GM21390 (cell line): Measurements from ENCODE around the gene C5orf22.
A peak's percentile ranks its signal among the peaks of the same experiment; 100 is the strongest.
"Not testable (repeated sequence)": the region's sequence is repeated elsewhere in the genome, so short reads cannot be mapped to it uniquely, and the experiment has no call there.

Source experiments
- ATAC-seq: cut with Tn5 transposase; IDR thresholded peaks from one replicate; pipeline ENCODE4 v1.9.1; 2021; ENCODE audit not compliant: unreplicated experiment

C5orf22 gene

GRCh38 chr5:31531888-31532547 lies at the start of gene C5orf22, which contains the start of gene DROSHA:
TSS of gene C5orf22 (plus strand) at chr5:31532301. CDS start at chr5:31532393, 92 bp downstream.
TSS of gene DROSHA (minus strand) at chr5:31532093. CDS start at chr5:31529059, 3,034 bp downstream.
- ATAC-seq = peak; percentile 92

DNA sequence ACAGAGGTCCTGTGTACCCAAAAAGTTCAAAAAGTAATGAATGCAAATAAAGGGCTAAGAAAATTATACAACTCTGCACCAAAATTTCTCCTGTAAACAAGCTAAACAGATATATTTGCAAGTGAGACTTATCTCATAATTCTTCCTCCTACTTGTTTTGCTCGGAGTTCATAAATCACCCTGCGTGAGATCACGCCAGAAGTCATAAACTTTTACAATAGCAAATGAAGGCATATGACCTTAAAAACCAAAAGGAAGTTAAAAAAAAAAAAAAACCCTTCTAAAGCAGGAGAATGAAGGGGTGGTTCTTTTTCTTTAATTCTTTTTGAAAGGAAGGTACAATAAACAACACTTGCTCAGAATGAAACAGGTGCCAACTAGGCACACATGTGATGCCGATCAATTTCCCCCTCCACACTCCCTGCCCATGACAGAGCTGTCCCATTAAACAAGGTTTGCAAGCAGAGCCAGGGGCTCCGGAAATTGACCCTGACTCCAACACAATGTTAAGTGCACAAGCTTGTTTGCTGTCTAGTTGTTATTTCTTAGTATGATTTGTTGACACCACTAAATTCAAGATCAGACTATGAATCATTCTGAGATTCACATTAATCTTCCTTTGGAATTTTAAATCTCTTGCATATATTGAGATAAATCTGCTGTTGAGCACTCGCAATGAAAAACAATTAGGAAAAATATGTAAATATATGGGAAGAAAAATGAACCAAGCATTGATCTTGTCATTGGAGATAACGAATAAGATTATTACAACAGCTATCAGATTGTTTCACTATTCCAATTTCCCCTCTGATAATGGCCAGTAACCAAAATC lies 46.5 kb upstream of the C5orf22 start:
- ATAC-seq = no peak

DNA sequence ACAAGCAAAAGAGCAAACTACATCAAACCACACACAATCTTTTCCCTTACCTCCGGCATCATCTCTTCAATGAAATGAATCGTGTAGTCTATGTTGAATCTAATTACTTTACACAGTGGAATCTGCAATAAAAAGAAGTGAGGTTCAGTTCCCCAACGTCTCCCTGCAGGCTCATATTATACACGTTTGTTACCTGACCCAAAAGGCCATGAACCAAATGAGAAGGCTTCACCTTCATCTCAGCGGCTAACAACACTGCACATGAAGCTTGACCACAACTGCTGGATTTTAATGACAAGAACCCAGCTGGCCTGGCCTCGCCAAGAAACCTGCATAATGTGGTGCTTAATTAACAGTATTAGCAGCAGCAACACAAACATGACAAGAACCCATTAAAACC lies 45.7 kb upstream of the C5orf22 start:
- no peak for ATAC-seq

DNA sequence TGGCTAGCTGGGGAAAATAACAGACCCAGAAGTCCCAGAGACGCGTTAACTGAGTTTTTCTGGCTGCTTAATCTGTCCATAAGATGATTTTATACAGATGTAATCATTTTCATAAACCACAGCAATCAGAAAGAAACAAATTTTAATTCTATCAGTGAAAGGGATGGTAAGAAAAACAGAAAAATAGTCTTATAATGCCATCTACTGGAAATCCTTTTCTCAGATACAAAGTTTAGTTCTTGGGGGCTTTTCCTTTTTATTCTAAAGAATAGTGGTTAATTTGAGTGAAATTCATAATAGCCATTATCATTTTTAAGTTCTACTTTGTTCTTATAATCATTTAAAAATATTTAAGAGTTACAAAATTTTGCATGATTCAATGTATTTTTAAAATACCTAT lies 44.6 kb upstream of the C5orf22 start:
- ATAC-seq = no peak

GRCh38 chr5:31492869-31493268 lies 39.2 kb upstream of the C5orf22 start:
- no peak for ATAC-seq

DNA sequence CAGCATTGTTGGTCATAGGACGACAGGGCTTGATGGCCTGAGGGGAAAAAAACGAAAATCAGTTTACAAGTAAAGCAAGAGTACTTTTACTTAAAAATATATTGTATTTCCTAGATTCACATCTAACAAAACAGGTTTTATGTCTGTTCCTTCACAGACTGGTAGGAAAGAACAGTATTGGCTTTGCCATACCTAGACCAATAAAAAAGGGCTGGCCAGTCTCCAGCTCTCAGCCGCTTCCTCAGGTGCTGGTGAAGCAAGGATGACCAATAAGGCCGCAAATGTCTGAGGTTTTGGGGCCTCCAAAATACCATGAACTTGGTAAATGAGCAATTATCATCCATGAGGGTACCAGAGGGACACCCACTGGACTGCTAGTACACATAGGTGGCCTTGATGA lies 36.8 kb upstream of the C5orf22 start:
- no peak for ATAC-seq

DNA sequence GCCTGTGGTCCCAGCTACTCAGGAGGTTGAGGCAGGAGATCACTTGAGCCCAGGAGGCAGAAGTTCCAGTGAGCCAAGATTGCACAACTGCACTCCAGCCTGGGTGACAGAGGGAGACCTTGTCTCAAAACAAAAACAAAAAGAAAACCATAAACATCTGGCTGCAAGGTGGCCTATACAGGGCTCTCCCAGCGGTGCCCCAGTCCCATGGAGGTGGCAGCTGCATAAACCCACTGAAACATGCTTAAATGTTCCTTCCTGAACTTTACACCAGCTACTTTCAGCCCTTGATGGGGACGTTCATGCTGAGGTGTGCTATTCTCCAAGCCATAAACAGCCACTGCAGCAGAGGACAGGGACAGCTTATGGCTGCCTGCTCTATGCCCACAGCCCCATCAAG lies 35.8 kb upstream of the C5orf22 start:
- ATAC-seq = no peak

DNA sequence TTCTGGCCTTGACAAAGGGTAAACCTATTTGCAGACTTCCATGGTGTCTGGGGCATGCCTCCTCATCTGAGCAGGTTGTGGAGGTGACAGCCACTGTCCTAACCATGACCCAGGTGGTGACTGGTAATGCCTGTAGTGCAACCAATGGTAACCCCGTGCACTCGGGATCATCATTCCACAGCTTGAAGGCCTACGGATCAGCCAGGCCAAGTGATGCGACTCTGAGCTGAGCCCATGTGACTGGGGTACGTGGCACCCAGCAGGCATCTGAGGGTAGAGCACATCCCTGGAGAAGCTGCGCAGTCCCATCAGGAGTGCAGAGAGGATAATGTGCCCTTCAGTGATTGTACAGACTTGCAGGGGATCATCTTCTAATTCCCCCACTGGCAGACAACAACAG lies 35.2 kb upstream of the C5orf22 start:
- no peak for ATAC-seq

DNA sequence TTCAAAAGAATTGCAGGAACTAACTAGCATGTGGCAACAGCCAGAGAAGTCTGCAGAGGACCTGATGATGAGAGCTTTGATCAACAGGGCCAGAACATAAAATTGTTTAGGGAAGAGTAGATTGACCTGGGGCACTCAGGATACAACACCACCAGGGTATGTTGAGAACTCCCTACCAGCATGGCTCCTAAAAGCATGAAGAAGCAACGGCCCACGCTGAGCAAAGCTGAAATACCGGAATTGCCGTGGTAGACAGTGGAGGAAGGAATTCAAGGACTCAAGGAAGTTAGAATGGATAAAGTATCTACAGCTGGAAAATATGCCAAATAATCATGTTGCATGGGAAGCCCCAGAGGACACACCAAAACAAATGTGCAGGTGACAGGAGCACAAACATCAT lies 31.8 kb upstream of the C5orf22 start:
- ATAC-seq = no peak

- no peak for ATAC-seq
These were observed 29.6 kb upstream of the C5orf22 start for GRCh38 chr5:31502506-31502905.

DNA sequence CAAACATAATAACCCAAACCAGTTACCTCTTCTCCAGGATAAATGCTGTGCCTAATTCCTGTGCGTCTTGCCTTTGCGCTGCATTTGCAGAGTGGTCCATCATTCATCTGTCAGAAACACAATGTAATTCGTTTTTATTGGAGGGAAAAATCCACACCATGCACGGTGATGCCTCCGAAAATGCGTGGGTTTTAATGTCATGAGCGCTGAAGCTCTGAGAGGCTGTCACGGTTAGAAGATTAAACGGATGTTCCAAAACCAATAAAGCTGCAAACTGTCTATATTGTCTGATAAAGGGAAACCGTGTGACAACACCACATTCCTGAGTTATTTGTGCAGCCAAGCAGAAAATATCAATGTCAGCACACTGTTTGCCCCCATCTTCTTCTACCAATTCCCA lies 27.6 kb upstream of the C5orf22 start:
- no peak for ATAC-seq

GRCh38 chr5:31511305-31511704 lies 20.8 kb upstream of the C5orf22 start:
- no peak for ATAC-seq

GRCh38 chr5:31516802-31517201 lies 15.3 kb upstream of the C5orf22 start:
- no peak for ATAC-seq

- no peak for ATAC-seq
These were observed 9.1 kb upstream of the C5orf22 start for GRCh38 chr5:31523041-31523440.

DNA sequence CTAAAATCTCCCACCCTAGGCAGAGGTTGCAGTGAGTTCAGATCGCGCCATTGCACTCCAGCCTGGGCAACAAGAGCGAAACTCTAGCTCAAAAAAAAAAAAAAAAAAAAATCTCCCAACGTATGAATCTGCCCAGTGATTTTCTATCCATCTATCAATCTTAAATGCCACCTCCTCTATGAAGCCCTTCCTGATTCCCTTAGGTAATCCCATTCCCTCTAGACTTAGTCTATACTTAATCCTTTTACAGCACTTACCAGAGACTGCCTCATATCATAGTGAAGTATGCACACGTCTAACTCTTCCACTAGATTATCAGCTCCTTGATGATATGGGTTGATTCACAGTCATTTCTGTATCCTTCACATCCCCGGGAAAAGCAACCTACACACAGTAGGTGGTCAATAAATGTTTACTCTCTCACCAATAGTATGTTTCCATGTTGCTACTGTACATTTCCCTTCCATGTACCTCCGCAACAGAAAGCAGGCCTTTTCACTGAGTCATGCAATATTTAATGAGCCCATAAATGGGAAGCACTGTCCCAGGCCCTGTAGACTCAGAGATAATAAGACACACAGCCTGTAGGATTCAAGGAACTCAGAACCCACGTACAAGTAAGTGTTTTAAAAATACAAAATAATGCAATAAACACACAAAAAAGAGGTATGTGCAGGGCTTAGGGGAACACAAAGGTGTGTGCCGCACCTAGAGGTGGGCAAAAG lies 1.4 kb upstream of the C5orf22 start:
- no peak for ATAC-seq

GRCh38 chr5:31531543-31531887 lies 586 bp upstream of the C5orf22 start:
- ATAC-seq = peak; percentile 29

DNA sequence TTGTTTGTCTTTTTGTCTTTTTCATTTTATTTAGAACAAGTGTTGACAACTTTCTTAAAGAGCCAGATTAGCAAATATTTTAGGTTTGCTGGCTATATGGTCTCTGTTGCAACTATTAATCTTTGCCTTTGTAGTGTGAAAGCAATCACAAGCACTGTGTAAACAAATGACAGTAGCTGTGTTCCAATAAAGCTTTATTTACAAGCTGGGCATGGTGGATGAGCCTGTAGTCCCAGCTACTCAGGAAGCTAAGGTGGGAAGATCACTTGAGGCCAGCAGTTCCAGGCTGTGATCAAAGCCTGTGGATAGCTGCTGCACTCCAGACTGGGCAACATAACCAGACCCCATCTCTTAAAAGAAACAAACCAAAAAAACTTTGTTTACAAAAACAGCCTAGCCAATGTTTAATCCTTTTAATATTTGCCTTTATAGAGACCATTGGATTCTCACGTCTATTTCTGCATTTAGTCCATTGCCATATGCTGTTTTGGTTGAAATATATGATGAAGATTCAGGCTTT lies 2.5 kb downstream of the C5orf22 start:
- ATAC-seq = no peak

DNA sequence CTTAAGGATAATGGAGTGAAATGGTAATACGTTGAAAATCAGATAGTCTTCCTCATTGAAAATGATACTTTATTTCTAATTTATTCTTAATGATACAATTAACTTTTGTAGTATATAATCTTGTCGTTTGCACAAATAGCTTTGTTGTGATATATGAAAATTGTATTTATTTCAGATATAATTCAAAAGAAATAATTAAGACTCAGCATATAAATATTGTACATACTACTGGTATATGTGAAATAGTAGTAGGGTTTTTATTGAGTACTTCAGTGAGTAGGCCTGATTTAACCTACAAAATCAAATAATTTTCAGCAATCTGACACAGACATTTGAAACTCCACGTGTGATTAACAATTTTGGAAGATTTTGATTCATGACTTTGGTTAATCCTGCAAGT lies 4.8 kb downstream of the C5orf22 start:
- ATAC-seq = no peak

GRCh38 chr5:31537349-31537748 lies 5.2 kb downstream of the C5orf22 start:
- no peak for ATAC-seq

DNA sequence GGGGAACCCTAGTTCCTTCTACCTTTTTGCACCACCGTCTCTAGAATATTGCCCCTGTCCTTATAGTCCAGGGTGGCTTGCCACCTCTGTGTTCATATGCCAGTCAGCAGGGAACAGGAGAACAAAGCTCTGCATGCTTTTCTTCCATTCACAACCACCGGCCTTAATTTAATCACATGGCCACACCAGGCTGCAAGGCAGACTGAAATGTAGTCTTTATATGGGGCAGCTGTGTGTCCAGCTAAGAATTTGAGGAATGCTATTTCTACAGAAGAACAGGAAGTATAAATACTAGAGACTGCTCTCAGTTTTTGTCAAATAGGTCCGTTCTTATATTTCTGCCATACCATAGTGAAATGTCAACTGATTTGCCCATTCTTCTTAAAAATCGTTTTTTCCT lies 5.8 kb downstream of the C5orf22 start:
- ATAC-seq = no peak

DNA sequence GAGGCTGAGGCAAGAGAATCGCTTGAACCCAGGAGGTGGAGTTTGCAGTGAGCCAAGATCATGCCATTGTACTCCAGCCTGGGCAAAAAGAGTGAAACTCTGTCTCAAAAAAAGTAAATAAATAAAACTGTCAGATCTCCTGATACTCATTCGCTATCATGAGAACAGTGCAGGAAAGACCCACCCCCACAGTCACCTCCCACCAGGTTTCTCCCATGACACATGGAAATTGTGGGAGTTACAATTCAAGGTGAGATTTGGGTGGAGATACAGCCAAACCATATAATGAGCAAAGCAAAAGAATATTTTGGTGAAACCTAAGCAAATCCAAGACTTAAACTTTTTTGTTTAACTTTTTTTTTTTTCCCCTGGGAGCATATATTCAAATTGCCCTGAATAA lies 17.0 kb downstream of the C5orf22 start:
- not testable (repeated sequence) for ATAC-seq

DNA sequence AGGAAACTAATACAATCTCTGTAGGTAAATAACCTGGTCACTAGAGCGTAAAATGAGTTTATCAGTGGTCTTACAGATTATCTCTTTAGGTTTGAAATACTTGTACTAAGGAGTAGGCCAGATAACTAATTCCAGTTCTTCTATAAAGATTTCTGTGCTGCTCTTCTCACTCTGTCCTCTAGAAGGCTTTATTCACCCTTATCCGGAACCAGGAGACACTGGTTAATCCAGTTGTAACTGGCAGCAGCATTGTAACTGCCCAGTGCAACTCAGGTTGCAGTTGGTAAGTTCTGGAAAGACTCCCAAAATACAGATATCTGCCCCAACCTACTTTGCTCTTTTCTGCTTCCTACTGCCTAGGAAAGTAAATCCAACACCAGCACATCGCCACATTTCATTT lies 19.8 kb downstream of the C5orf22 start:
- no peak for ATAC-seq
